ENCODE results near the gene AK4. TPM values are rescaled to one million over a fixed set of nuclear protein-coding genes. Genes with fewer than 3 reads are reported as not detected.

AK4 gene
- polyA plus RNA-seq, 12 donors = 5.6 to 465 (median 10.2) TPM

- no peak for DNase-seq
Measured at GRCh38 chr1:65277605-65278347, 129.8 kb downstream of the AK4 start.

GRCh38 chr1:65278376-65279069, 130.5 kb downstream of the AK4 start:
- DNase-seq = no peak

- DNase-seq = no peak
Measured at GRCh38 chr1:65279070-65279779, 131.2 kb downstream of the AK4 start.

Other genes with a start within 250 kb of the AK4 start
- 10 to 100 TPM in 11 of 12 donors, not detected in 1; 48.7 to 80.9 (median 67.7) TPM for gene JAK1, start 181.7 kb upstream of the AK4 start, polyA plus RNA-seq (ENCODE audit: insufficient read length in 12 of 12)
- 1 to 10 TPM in 7 of 12 donors, under 1 TPM in 4, not detected in 1; 0.50 to 2.6 (median 1.1) TPM for gene DNAJC6, start 161.3 kb downstream of the AK4 start, polyA plus RNA-seq (ENCODE audit: insufficient read length in 12 of 12)